PC-9 (cell line): Measurements from ENCODE around the gene EFCAB7.

ENCODE experiments used
- EZH2 ChIP-seq: fragments of 200-600 bp; sonication (generic); IDR thresholded peaks from 2 replicates; pipeline ENCODE4 v1.8.0; 2017; ENCODE audit warnings: antibody characterized with exemption, low read depth
- TF ChIP-seq, protein P1 (sequence below): fragments of 200-600 bp; sonication (generic); conservative IDR thresholded peaks from 2 replicates; pipeline ENCODE4 v1.6.1; 2017; ENCODE audit warnings: mixed run types, antibody characterized with exemption, mild to moderate bottlenecking, moderate library complexity

DNA sequence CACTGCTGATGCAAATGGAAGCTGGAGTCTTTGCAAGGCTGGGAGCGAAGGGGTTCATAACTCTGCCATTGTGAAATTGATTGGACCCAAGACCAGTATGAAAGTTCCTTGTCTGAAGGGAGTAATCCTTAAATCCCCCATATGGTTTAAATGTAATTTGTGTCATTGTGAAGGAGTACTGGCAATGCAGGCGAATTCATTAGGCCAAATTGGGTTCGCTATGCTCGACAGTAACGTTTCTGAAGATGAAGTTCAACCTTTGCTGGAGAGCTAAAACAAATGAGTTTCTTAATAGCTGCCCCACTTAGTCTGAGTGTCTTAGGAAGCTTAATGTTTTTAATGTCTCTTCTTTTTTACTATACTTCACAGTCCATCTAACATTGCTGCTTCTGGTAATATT, 97.3 kb downstream of the EFCAB7 start:
- TF ChIP-seq, protein P1, sequence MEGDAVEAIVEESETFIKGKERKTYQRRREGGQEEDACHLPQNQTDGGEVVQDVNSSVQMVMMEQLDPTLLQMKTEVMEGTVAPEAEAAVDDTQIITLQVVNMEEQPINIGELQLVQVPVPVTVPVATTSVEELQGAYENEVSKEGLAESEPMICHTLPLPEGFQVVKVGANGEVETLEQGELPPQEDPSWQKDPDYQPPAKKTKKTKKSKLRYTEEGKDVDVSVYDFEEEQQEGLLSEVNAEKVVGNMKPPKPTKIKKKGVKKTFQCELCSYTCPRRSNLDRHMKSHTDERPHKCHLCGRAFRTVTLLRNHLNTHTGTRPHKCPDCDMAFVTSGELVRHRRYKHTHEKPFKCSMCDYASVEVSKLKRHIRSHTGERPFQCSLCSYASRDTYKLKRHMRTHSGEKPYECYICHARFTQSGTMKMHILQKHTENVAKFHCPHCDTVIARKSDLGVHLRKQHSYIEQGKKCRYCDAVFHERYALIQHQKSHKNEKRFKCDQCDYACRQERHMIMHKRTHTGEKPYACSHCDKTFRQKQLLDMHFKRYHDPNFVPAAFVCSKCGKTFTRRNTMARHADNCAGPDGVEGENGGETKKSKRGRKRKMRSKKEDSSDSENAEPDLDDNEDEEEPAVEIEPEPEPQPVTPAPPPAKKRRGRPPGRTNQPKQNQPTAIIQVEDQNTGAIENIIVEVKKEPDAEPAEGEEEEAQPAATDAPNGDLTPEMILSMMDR: no peak
- TF ChIP-seq EZH2: no peak
